Measurements from ENCODE around the gene ENPP1. TPM values are rescaled to one million over a fixed set of nuclear protein-coding genes. Genes with fewer than 3 reads are reported as not detected.

Gene ENPP1
- total RNA-seq, 1 donor from 2014 or later = 7.1 TPM

DNA sequence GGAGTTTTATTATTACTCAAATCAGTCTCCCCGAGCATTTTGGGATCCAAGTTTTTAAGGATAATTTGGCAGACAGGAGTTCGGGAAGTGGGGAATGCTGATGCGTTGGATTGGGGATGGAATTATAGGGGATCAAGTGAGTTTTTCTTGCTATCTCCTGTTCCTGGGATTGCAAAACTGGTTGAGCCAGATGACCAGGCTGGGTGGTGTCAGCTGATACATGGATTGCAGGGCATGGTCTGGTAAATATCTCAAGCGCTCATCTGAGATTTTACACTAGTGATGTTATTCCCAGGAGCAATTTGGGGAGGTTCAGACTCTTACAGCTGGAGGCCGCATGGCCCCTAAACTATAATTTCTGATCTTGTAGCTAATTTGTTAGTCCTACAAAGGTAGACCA lies 54.7 kb downstream of the ENPP1 start:
- Histone ChIP-seq H3K27ac (ENCODE audit: low read depth, low read length) (no peak overlapping the region), H3K9ac (ENCODE audit: low read length) (no peak overlapping the region), H3K36me3 (ENCODE audit: insufficient read depth, low read length) (no peaks in the 10 kb centered on the region), H3K4me2 (ENCODE audit: low read length) (no peak overlapping the region), H2AFZ (ENCODE audit: low read depth, low read length) (no peak overlapping the region), H3K9me3 (ENCODE audit: insufficient read depth, low read depth, low read length) (no peaks in the 10 kb centered on the region), H3K4me1 (ENCODE audit: insufficient read depth, low read length) (peaks cover 13% of the 10 kb centered on the region), H3K79me2 (ENCODE audit: insufficient read depth, low read length) (no peaks in the 10 kb centered on the region), H3K4me3 (ENCODE audit: insufficient read depth, low read depth, low read length) (no peak overlapping the region), H4K20me1 (ENCODE audit: insufficient read depth, low read length) (no peaks in the 10 kb centered on the region), H3K27me3 (ENCODE audit: insufficient read depth, low read length) (no peaks in the 10 kb centered on the region)
- TF ChIP-seq CTCF (IDR thresholded peaks at IDR 0.05; ENCODE audit: insufficient read depth, low read depth, low read length) (no peak), EZH2 (IDR thresholded peaks at IDR 0.05; ENCODE audit: insufficient read depth, low read length) (no peak)
- no peaks in the 10 kb centered on the region for H3K27me3 Mint-ChIP-seq (ENCODE audit: low read depth, unreplicated experiment)
- H3K27ac Mint-ChIP-seq (ENCODE audit: unreplicated experiment) = peak overlapping the region; percentile 45
- FAIRE-seq = no peak
- no peaks in the 10 kb centered on the region for H3K9me3 Mint-ChIP-seq (ENCODE audit: unreplicated experiment)
- H3K4me1 Mint-ChIP-seq (ENCODE audit: low read depth, unreplicated experiment) = peaks cover 63% of the 10 kb centered on the region
- DNase-seq (ENCODE audit: low read depth) = no peak
- no peaks in the 10 kb centered on the region for H3K36me3 Mint-ChIP-seq (ENCODE audit: low read depth, unreplicated experiment)
- H3K4me3 Mint-ChIP-seq (ENCODE audit: unreplicated experiment) = no peak overlapping the region

GRCh38 chr6:131867744-131868143 lies 59.9 kb downstream of the ENPP1 start:
- DNase-seq (ENCODE audit: low read depth) = peak; percentile 80
- Histone ChIP-seq H3K36me3 (ENCODE audit: insufficient read depth, low read length) (no peaks in the 10 kb centered on the region), H2AFZ (ENCODE audit: low read depth, low read length) (no peak overlapping the region), H3K4me1 (ENCODE audit: insufficient read depth, low read length) (no peaks in the 10 kb centered on the region), H3K79me2 (ENCODE audit: insufficient read depth, low read length) (no peaks in the 10 kb centered on the region), H3K4me3 (ENCODE audit: insufficient read depth, low read depth, low read length) (no peak overlapping the region), H4K20me1 (ENCODE audit: insufficient read depth, low read length) (no peaks in the 10 kb centered on the region), H3K27me3 (ENCODE audit: insufficient read depth, low read length) (no peaks in the 10 kb centered on the region), H3K27ac (ENCODE audit: low read depth, low read length) (no peak overlapping the region), H3K9ac (ENCODE audit: low read length) (no peak overlapping the region), H3K4me2 (ENCODE audit: low read length) (no peak overlapping the region), H3K9me3 (ENCODE audit: insufficient read depth, low read depth, low read length) (no peaks in the 10 kb centered on the region)
- Mint-ChIP-seq H3K27me3 (ENCODE audit: low read depth, unreplicated experiment) (no peaks in the 10 kb centered on the region), H3K4me1 (ENCODE audit: low read depth, unreplicated experiment) (peaks cover 42% of the 10 kb centered on the region), H3K9me3 (ENCODE audit: unreplicated experiment) (no peaks in the 10 kb centered on the region), H3K36me3 (ENCODE audit: low read depth, unreplicated experiment) (no peaks in the 10 kb centered on the region), H3K27ac (ENCODE audit: unreplicated experiment) (peak overlapping the region; percentile 93), H3K4me3 (ENCODE audit: unreplicated experiment) (peak overlapping the region; percentile 22)
- TF ChIP-seq CTCF (IDR thresholded peaks at IDR 0.05; ENCODE audit: insufficient read depth, low read depth, low read length) (no peak), EZH2 (IDR thresholded peaks at IDR 0.05; ENCODE audit: insufficient read depth, low read length) (no peak)
- no peak for FAIRE-seq

- no peak overlapping the region for H3K4me3 ChIP-seq (ENCODE audit: insufficient read depth, low read depth, low read length)
- no peaks in the 10 kb centered on the region for H3K79me2 ChIP-seq (ENCODE audit: insufficient read depth, low read length)
- Mint-ChIP-seq H3K36me3 (ENCODE audit: low read depth, unreplicated experiment) (no peaks in the 10 kb centered on the region), H3K4me1 (ENCODE audit: low read depth, unreplicated experiment) (peaks cover 33% of the 10 kb centered on the region), H3K27ac (ENCODE audit: unreplicated experiment) (peak overlapping the region; percentile 78), H3K4me3 (ENCODE audit: unreplicated experiment) (no peak overlapping the region), H3K9me3 (ENCODE audit: unreplicated experiment) (no peaks in the 10 kb centered on the region), H3K27me3 (ENCODE audit: low read depth, unreplicated experiment) (no peaks in the 10 kb centered on the region)
- no peaks in the 10 kb centered on the region for H3K36me3 ChIP-seq (ENCODE audit: insufficient read depth, low read length)
- FAIRE-seq (no peak), DNase-seq (ENCODE audit: low read depth) (peak; percentile 67)
- H2AFZ ChIP-seq (ENCODE audit: low read depth, low read length) = no peak overlapping the region
- H3K4me1 ChIP-seq (ENCODE audit: insufficient read depth, low read length) = no peaks in the 10 kb centered on the region
- H3K9ac ChIP-seq (ENCODE audit: low read length) = no peak overlapping the region
- peak overlapping the region; percentile 27 for H3K27ac ChIP-seq (ENCODE audit: low read depth, low read length)
- H3K27me3 ChIP-seq (ENCODE audit: insufficient read depth, low read length) = no peaks in the 10 kb centered on the region
- TF ChIP-seq EZH2 (IDR thresholded peaks at IDR 0.05; ENCODE audit: insufficient read depth, low read length) (no peak), CTCF (IDR thresholded peaks at IDR 0.05; ENCODE audit: insufficient read depth, low read depth, low read length) (no peak)
- no peaks in the 10 kb centered on the region for H3K9me3 ChIP-seq (ENCODE audit: insufficient read depth, low read depth, low read length)
- H4K20me1 ChIP-seq (ENCODE audit: insufficient read depth, low read length) = no peaks in the 10 kb centered on the region
- no peak overlapping the region for H3K4me2 ChIP-seq (ENCODE audit: low read length)
Observed at GRCh38 chr6:131868836-131869235, 61.0 kb downstream of the ENPP1 start.
